HG03066 (cell line): ENCODE data around the gene GRIK4.

ENCODE experiments used
- ATAC-seq: cut with Tn5 transposase; IDR thresholded peaks from one replicate; pipeline ENCODE4 v1.9.1; 2021; ENCODE audit warnings: low read depth; ENCODE audit not compliant: unreplicated experiment

Gene GRIK4

GRCh38 chr11:120659076-120659475, 147.5 kb downstream of the GRIK4 start:
- ATAC-seq: no peak

- no peak for ATAC-seq
Measured at GRCh38 chr11:120660024-120660565, 148.5 kb downstream of the GRIK4 start.

- ATAC-seq: no peak
Measured at GRCh38 chr11:120662071-120662676, 150.6 kb downstream of the GRIK4 start.

- ATAC-seq: no peak
Measured at GRCh38 chr11:120663142-120663541, 151.6 kb downstream of the GRIK4 start.

DNA sequence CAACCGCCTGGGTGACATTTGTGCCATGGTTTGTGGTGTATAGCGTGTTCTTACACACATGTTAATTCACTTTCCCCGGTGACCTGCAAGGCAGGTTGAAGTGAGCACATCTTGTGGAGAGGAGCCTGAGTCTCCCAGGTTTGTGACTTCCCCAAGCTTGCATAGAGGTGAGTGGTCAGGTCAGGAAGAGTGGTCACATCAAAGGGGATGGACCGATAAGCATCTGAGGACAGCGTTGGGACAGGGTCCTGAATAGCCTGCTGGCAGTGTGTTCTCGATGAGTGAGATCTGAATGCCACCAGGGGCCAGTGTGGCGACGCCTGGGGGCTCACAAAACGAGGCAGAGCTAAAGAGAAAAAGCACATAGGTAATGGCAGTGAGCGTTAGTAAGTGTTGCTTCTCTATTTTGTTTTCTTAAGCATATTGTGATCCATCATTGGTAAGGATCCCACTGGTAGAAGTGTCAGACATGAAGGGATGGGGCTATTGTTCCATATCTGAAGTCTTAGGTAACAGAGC, 154.6 kb downstream of the GRIK4 start:
- no peak for ATAC-seq

- no peak for ATAC-seq
Measured at GRCh38 chr11:120667281-120667680, 155.7 kb downstream of the GRIK4 start.

- ATAC-seq: no peak
Measured at GRCh38 chr11:120667934-120668333, 156.4 kb downstream of the GRIK4 start.

DNA sequence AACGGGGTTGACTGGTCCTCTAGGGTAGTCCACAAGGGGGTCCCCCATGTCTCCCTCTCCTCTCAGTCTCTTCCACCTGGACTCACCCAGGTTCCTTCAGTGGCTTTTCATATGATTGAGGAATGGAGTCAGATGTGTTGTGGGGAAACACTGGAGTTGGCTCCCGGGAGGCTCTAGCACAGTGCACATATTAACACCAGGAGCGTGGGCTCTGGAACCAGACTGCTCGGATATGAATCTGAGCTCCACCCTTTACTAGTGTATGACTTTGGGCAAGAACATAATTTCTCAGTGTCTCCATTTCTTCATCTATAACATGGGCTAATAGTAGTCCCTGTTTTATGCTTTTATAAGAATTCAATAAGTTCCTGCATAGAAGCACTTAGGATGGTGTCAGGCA, 157.0 kb downstream of the GRIK4 start:
- no peak for ATAC-seq

DNA sequence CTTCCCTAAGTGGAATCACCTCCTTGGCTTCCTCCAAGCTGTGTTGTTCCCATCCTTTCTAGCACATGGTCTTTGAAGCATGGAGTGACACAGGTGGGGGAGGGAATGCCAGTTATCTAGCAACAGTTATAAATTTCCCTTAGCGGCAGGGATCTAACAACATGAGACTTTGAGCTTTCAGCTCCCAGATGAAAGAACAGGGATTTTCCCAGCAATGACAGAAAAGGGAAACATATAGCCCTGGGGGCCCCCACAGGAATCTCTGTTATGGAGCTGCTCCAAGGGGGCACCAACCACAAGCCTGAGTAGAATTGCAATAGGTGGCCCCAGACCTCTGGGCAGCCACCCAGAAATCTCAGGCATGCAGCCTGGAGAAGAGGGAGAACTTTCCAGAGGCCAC, 163.0 kb downstream of the GRIK4 start:
- no peak for ATAC-seq

GRCh38 chr11:120675171-120675570, 163.6 kb downstream of the GRIK4 start:
- ATAC-seq: no peak

GRCh38 chr11:120676991-120677390, 165.4 kb downstream of the GRIK4 start:
- ATAC-seq: no peak

DNA sequence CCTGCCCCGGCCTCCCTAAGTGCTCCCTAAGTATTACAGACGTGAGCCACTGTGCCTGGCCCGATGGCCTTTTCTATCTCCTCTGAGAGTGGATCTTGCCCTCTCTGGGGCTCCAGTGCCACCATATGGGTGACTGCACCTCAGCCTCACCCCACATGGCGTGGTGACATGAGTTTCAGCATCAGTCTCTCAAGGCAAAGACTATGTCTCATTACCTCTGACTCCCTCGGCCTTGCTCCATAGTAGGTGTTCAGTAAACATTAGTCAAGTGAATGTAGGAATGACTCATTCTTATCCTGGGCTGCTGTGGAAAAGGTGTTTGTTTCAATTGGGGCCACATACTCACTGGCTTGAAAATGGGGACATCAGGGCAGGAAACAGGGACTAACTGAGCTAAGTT, 168.8 kb downstream of the GRIK4 start:
- ATAC-seq: no peak

- no peak for ATAC-seq
Measured at GRCh38 chr11:120681434-120682331, 170.1 kb downstream of the GRIK4 start.

DNA sequence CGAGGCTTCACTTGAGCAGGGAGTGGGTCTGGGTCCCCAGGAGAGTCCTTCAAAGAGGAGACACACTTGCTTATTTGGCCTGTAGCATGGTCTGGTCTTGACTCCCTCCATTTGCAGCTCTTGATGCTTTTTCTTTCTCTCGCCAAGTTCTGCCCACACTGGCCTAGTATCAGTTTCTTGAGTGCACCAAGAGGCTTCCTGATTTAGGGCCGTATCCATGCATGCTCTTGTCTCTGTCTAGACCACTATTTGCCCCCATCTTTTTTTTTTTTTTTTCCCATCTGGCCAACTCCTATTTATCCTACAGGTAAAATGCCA, 170.7 kb downstream of the GRIK4 start:
- ATAC-seq: no peak

GRCh38 chr11:120682866-120683265, 171.3 kb downstream of the GRIK4 start:
- no peak for ATAC-seq

DNA sequence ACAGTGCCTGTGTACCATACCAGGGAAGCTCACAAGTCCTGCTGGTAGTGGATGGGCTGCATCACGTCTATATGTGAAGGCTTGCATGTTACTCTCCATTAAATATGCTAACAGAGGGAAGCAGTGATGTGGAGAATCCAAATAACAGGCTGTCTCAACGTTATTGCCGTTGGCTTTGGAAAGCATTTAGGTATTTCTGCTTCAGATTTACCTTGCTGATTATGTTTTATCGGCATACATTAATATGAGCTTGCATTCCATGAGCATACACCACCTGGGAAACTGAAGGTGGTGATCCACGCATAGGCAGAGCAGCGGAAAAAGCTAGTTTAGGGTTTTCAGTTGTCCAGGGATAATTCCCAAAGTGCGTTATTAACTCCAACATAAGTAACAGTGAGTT, 175.0 kb downstream of the GRIK4 start:
- no peak for ATAC-seq

DNA sequence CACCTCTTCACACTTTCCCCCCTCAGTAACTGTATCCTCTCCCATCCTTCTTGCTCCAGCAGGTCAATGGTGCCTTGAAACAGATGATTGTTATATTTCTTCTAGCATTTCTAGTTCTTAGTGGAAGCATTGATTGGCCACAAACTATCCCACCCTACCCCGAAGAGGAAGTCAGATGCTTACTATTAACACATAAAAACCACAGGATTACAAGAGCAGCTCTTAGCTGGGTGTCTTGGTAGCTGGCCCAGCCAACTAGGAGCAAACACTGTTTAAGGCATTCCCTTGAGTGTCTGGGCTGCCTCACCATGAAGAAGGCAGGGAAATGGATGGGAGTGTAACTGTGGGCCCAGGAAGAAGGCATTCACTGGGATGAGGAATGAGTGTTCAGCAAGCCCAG, 176.6 kb downstream of the GRIK4 start:
- ATAC-seq: no peak

GRCh38 chr11:120689596-120690275, 178.2 kb downstream of the GRIK4 start:
- no peak for ATAC-seq

DNA sequence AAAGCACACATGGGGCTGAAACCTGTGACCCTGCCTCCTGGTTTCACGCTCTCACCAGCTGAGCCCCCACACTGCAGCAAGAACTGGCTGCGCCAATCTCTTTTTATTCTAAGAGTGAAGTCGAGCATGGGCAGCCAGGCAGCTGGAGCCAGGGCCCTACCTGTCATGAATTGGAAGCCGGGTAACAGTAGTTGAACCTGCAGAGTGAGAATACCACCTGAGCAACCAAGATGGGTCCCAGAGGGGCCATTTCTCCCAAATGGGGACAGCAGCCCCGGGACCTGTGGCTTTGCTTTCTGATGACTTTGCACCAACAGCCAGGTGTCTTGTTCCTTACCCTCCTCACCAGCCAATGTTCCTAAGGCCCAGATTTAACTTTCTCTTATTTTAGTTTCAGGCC, 178.9 kb downstream of the GRIK4 start:
- ATAC-seq: no peak

- no peak for ATAC-seq
Measured at GRCh38 chr11:120694726-120695125, 183.2 kb downstream of the GRIK4 start.

DNA sequence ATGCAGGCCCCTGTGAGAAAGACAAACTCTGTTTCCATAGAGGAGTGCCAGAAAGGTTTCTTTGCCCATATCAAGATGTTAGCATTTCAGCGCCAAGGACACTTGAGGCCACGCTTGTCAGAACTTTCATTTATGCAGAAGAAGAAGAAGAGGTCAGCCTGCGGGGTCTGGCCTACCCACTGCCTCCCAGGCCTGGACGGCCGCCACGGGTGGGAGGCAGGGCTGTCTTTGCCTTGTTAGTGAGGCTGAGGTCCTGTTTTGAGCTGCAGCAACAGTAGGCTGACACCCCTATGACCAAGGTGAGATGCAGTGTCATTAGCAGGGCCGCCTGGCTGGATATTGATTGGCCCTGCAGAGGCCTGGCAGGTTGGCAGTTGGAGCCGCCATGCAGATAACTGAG, 183.9 kb downstream of the GRIK4 start:
- no peak for ATAC-seq
